ENCODE results near the gene TREH. TPM values are rescaled to one million over a fixed set of nuclear protein-coding genes. Genes with fewer than 3 reads are reported as not detected.

The TREH gene
- total and polyA plus RNA-seq, 2 experiments from 2014 or later, result 0.42 TPM; not detected in 1

DNA sequence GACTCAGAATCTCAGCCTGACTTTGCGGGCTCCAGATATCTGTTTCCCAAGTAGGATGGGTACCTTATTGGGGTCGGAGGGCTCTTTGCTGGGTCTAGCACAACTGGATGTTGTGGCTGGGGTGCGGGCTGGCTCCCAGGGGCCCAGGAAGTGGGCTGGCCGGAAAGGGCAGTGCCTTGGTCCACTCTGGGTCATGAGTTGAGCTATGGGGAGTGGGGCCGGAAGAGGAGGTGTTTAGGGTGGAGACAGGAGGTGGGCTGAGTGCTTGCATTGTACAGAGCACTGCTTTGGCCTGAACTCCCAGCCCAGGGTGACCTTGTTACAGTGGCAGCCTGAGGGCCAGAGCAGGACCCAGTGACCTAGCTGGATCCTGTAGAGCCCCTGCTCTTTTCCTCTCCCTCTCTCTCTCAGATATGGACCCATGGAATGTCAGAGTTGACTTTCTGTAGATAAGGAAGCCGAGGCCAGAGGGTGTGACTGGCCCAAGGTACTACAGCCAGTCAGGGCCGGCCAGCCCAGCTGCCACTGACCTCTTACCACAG, 58.9 kb downstream of the TREH start:
- TF ChIP-seq, protein P1, sequence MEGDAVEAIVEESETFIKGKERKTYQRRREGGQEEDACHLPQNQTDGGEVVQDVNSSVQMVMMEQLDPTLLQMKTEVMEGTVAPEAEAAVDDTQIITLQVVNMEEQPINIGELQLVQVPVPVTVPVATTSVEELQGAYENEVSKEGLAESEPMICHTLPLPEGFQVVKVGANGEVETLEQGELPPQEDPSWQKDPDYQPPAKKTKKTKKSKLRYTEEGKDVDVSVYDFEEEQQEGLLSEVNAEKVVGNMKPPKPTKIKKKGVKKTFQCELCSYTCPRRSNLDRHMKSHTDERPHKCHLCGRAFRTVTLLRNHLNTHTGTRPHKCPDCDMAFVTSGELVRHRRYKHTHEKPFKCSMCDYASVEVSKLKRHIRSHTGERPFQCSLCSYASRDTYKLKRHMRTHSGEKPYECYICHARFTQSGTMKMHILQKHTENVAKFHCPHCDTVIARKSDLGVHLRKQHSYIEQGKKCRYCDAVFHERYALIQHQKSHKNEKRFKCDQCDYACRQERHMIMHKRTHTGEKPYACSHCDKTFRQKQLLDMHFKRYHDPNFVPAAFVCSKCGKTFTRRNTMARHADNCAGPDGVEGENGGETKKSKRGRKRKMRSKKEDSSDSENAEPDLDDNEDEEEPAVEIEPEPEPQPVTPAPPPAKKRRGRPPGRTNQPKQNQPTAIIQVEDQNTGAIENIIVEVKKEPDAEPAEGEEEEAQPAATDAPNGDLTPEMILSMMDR (IDR thresholded peaks at IDR 0.05; ENCODE audit: low read depth, low read length), result no peak
- H3K4me3 ChIP-seq, result peak overlapping the region; percentile 84
- peak overlapping the region; percentile 87 for H3K27ac ChIP-seq
- no peaks in the 10 kb centered on the region for H3K27me3 ChIP-seq
- peak in 1 of 2 donors; percentile 41 for DNase-seq (ENCODE audit: low read depth in 1 of 2, low spot score in 1 of 2)
- H3K4me1 ChIP-seq (ENCODE audit: low read depth), result peaks cover 28% of the 10 kb centered on the region
- H3K36me3 ChIP-seq, result peaks cover 4% of the 10 kb centered on the region
- H3K9me3 ChIP-seq (ENCODE audit: low read depth), result no peaks in the 10 kb centered on the region

DNA sequence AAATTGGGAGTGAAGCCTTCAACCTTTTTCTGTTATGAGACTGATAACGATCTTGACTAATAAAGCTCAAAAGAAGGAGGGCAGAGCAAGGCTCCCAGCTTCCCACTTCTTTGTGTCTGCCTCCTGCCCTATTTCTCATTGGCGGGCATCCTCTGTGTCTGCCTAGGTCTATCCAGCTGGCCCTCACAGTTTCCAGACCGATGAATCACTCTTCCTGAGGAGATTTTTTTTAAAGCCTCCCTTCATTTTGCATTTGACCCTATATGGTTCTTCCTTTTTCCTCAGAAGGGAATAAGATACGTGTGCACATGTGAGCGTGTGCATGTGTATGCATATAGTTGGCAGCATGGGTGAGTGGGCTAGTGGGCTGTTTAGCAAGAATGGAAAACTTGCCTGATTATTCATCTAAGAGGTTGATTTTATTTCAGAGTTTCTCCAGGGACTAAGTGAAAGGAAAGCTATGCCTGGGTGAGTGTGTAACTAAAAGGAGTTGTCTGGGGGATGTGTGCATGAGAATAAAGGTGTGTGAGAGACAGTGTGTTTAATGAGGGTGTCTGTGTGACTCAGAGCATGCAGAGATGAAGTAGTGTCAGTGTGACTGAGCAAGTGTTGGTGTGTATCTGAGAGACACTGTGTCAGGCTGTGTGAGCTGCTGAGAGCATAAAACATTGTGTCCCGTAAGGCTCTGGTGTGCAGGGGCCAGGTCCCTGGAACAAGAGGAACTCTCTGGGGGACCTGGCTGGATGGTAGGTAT, 59.8 kb downstream of the TREH start:
- H3K27ac ChIP-seq, result no peak overlapping the region
- no peaks in the 10 kb centered on the region for H3K36me3 ChIP-seq
- H3K27me3 ChIP-seq, result no peaks in the 10 kb centered on the region
- no peaks in the 10 kb centered on the region for H3K9me3 ChIP-seq (ENCODE audit: low read depth)
- no peak overlapping the region for H3K4me3 ChIP-seq
- TF ChIP-seq, protein P1 (IDR thresholded peaks at IDR 0.05; ENCODE audit: low read depth, low read length), result no peak
- peaks cover 37% of the 10 kb centered on the region for H3K4me1 ChIP-seq (ENCODE audit: low read depth)
- DNase-seq (ENCODE audit: low read depth in 1 of 2, low spot score in 1 of 2), result peak in 1 of 2 donors; percentile 97

DNA sequence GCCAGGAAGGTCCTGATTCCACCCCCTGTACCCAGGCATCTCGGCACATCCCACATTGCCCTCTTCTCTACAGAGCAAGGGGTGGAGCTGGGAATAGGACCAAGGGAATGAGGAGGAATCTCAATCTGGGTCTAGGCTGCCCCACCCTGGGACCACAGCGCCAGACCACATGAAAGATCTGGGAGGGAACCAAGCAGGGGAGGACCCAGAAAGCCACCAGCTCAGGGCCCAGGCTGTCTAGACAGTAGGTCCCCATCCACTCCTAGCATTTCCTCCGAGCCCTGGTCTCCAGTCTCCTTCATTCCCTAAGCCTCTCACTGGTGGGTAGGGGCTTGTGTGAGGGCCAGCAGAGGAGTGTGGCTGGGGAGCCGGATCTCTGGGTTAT, 60.5 kb downstream of the TREH start:
- Histone ChIP-seq H3K27ac (no peak overlapping the region), H3K27me3 (no peaks in the 10 kb centered on the region), H3K9me3 (ENCODE audit: low read depth) (no peaks in the 10 kb centered on the region), H3K36me3 (no peaks in the 10 kb centered on the region), H3K4me1 (ENCODE audit: low read depth) (peaks cover 40% of the 10 kb centered on the region), H3K4me3 (no peak overlapping the region)
- TF ChIP-seq, protein P1 (IDR thresholded peaks at IDR 0.05; ENCODE audit: low read depth, low read length), result no peak
- DNase-seq (ENCODE audit: low read depth in 1 of 2, low spot score in 1 of 2), result peak in 1 of 2 donors; percentile 87

DNA sequence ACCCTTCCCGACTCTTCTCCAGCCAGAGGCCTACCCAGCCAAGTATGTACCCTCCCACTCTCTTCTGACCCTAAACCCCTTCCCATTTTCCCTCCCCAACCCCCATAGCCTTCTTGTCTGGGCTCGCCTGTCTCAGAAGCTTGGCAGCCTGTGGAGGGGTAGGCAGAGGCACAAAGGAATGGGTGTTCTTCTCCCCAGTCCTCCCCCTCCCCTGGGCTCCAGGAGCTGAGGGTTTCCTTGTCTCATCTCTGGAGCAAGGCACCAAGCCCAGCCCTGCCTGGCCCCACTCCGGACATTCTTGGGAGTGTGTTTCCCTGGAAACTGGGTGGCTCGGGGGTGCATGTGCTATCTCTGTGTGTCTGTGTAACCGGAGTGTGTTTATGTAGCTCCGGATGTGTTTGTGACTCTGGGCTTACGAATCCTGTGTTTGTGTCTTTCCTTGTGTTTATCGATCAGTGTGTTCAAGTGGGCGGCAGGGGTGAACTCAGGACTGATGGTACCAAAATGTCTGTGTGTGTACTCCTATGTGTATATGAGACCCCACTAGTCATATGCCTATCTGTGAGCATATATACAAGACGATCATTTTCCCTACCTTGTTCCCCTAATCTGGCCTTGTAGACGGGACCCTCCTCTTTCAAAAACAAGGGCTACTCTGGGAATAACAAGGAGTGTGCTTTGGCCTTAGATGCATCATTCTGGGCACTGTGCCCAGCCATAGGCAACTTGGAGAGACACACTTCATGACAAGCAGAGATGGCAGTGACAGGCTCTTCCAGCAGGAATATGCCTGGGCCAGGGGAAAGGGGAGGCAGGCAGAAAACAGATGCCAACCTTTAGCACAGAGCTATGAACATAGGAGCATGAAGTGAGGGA, 61.1 kb downstream of the TREH start:
- Histone ChIP-seq H3K9me3 (ENCODE audit: low read depth) (no peaks in the 10 kb centered on the region), H3K4me1 (ENCODE audit: low read depth) (peaks cover 38% of the 10 kb centered on the region), H3K27me3 (no peaks in the 10 kb centered on the region), H3K36me3 (no peaks in the 10 kb centered on the region), H3K27ac (no peak overlapping the region), H3K4me3 (no peak overlapping the region)
- TF ChIP-seq, protein P1 (IDR thresholded peaks at IDR 0.05; ENCODE audit: low read depth, low read length), result no peak
- peak in 1 of 2 donors; percentile 94 for DNase-seq (ENCODE audit: low read depth in 1 of 2, low spot score in 1 of 2)

DNA sequence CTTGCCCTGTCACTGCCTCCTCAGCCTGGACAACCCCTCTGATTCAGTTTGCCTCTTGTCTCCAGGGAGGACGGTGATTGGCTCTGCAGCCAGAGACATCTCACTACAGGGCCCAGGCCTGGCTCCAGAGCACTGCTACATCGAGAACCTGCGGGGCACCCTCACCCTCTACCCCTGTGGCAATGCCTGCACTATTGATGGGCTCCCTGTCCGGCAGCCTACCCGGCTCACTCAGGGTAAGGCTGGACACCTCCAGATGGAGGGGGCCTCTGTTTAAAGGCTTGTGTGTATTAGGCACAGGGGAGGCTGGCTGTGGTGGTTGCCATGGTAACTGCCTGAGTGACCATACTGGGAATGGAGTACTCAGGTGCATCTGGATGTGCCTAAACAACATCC, 63.5 kb downstream of the TREH start:
- no peaks in the 10 kb centered on the region for H3K9me3 ChIP-seq (ENCODE audit: low read depth)
- peaks cover 5% of the 10 kb centered on the region for H3K27me3 ChIP-seq
- TF ChIP-seq, protein P1 (IDR thresholded peaks at IDR 0.05; ENCODE audit: low read depth, low read length), result no peak
- peak overlapping the region; percentile 89 for H3K27ac ChIP-seq
- no peak overlapping the region for H3K4me3 ChIP-seq
- peaks cover 35% of the 10 kb centered on the region for H3K4me1 ChIP-seq (ENCODE audit: low read depth)
- H3K36me3 ChIP-seq, result no peaks in the 10 kb centered on the region
- no peak for DNase-seq (ENCODE audit: low read depth in 1 of 2, low spot score in 1 of 2)

All from cardiac muscle cell (in vitro differentiated cells and primary cell).